HepG2 (cell line): Measurements from ENCODE around the gene SNU13. TPM values are rescaled to one million over a fixed set of nuclear protein-coding genes. Genes with fewer than 3 reads are reported as not detected.
A peak's percentile ranks its signal among the peaks of the same experiment; 100 is the strongest.

Source experiments
- ARNTL ChIP-seq: sonication (generic); formaldehyde crosslinking; IDR thresholded peaks from 2 replicates; pipeline ENCODE4 v1.4.0; 2020; ENCODE audit warnings: mild to moderate bottlenecking, missing genetic modification reagents
- CENPX ChIP-seq: sonication (generic); formaldehyde crosslinking; IDR thresholded peaks from 2 replicates; pipeline ENCODE4 v1.9.0; 2021; ENCODE audit warnings: mild to moderate bottlenecking, missing genetic modification reagents, moderate library complexity
- ELF1 ChIP-seq: sonication (generic); formaldehyde crosslinking; IDR thresholded peaks from 2 replicates; pipeline ENCODE4 v1.4.0; 2020; ENCODE audit warnings: missing genetic modification reagents
- EZH2 ChIP-seq: conservative IDR thresholded peaks from 2 replicates; pipeline ENCODE4 v1.6.1; 2012; ENCODE audit warnings: mild to moderate bottlenecking, low read depth, low read length, moderate library complexity
- HOXA9 ChIP-seq: sonication (generic); formaldehyde crosslinking; IDR thresholded peaks from 2 replicates; pipeline ENCODE4 v1.8.1; 2022; ENCODE audit warnings: missing genetic modification reagents, mild to moderate bottlenecking, moderate library complexity, borderline replicate concordance
- MYC ChIP-seq: sonication (generic); formaldehyde crosslinking; IDR thresholded peaks from 2 replicates; pipeline ENCODE4 v1.9.0; 2021; ENCODE audit warnings: missing genetic modification reagents, borderline replicate concordance
- NCOA1 ChIP-seq: sonication (generic); formaldehyde crosslinking; IDR thresholded peaks from 2 replicates; pipeline ENCODE4 v1.9.0; 2021; ENCODE audit warnings: missing genetic modification reagents
- NCOA5 ChIP-seq: sonication (generic); formaldehyde crosslinking; IDR thresholded peaks from 2 replicates; pipeline ENCODE4 v1.4.0; 2020; ENCODE audit warnings: missing genetic modification reagents
- POLR2AphosphoS5 ChIP-seq: IDR thresholded peaks from 2 replicates; pipeline ENCODE4 v1.6.1; 2012; ENCODE audit warnings: low read depth, low read length
- REXO4 ChIP-seq: sonication (generic); formaldehyde crosslinking; IDR thresholded peaks from 2 replicates; pipeline ENCODE4 v1.8.0; 2022; ENCODE audit warnings: missing genetic modification reagents, mild to moderate bottlenecking, borderline replicate concordance
- STAG1 ChIP-seq: sonication (generic); formaldehyde crosslinking; IDR thresholded peaks from 2 replicates; pipeline ENCODE4 v1.4.0; 2020; ENCODE audit warnings: missing genetic modification reagents
- TBX2 ChIP-seq: sonication (generic); formaldehyde crosslinking; IDR thresholded peaks from 2 replicates; pipeline ENCODE4 v1.5.0; 2020; ENCODE audit warnings: missing genetic modification reagents, mild to moderate bottlenecking, borderline replicate concordance
- TCF7 ChIP-seq: sonication (generic); IDR thresholded peaks from 2 replicates; pipeline ENCODE4 v1.6.1; 2016; ENCODE audit warnings: antibody characterized with exemption, low read depth
- TOE1 ChIP-seq: sonication (generic); formaldehyde crosslinking; IDR thresholded peaks from 2 replicates; pipeline ENCODE4 v1.4.0; 2020; ENCODE audit warnings: mild to moderate bottlenecking, missing genetic modification reagents
- YEATS2 ChIP-seq: sonication (generic); formaldehyde crosslinking; IDR thresholded peaks from 2 replicates; pipeline ENCODE4 v1.4.0; 2020; ENCODE audit warnings: missing genetic modification reagents, borderline replicate concordance
- ZBTB38 ChIP-seq: sonication (generic); formaldehyde crosslinking; IDR thresholded peaks from 2 replicates; pipeline ENCODE4 v1.5.1; 2020; ENCODE audit warnings: mild to moderate bottlenecking, missing genetic modification reagents
- ZFX ChIP-seq: sonication (generic); formaldehyde crosslinking; IDR thresholded peaks from 2 replicates; pipeline ENCODE4 v1.4.0; 2020; ENCODE audit warnings: mild to moderate bottlenecking, low read depth, missing genetic modification reagents, moderate library complexity
- ZNF24 ChIP-seq: fragments of 450-650 bp; IDR thresholded peaks from 2 replicates; pipeline ENCODE4 v1.6.1; 2017; ENCODE audit warnings: antibody characterized with exemption, mild to moderate bottlenecking
- ZNF3 ChIP-seq: IDR thresholded peaks from 2 replicates; pipeline ENCODE4 v1.7.0; 2017; ENCODE audit warnings: inconsistent platforms
- ZNF546 ChIP-seq: sonication (generic); formaldehyde crosslinking; conservative IDR thresholded peaks from 2 replicates; pipeline ENCODE4 v1.8.1; 2023; ENCODE audit warnings: mild to moderate bottlenecking, missing genetic modification reagents
- ZNF563 ChIP-seq: sonication (generic); formaldehyde crosslinking; IDR thresholded peaks from 2 replicates; pipeline ENCODE4 v1.8.0; 2022; ENCODE audit warnings: mild to moderate bottlenecking, moderate library complexity, missing genetic modification reagents
- ZNF746 ChIP-seq: sonication (generic); formaldehyde crosslinking; IDR thresholded peaks from 2 replicates; pipeline ENCODE4 v1.8.0; 2022; ENCODE audit warnings: mild to moderate bottlenecking, missing genetic modification reagents
- ZNF768 ChIP-seq: sonication (generic); formaldehyde crosslinking; IDR thresholded peaks from 2 replicates; pipeline ENCODE4 v1.4.0; 2020; ENCODE audit warnings: missing genetic modification reagents
- ZSCAN9 ChIP-seq: IDR thresholded peaks from 2 replicates; pipeline ENCODE4 v1.6.1; 2016; ENCODE audit warnings: borderline replicate concordance
- polyA plus RNA-seq, 8 experiments: library from polyadenylated mRNA; depleted of rRNA in 3 of 8; stranded (reverse) in 7 of 8; unstranded in 1 of 8; fragments of >200 nt; fragmentation: Illumina TruSeq in 4 of 8; extraction: Trizol in 4 of 8; gene quantifications; 2 replicates each; pipeline versions ENCODE4 v1.2.1 to v1.2.3, GENCODE V29; 2011 to 2016; ENCODE audit warnings: low read depth in 4 of 8, missing spikeins in 1 of 8, mixed read lengths in 1 of 8; ENCODE audit not compliant: insufficient read depth in 1 of 8
- total RNA-seq, 5 experiments: library from RNA; depleted of rRNA; stranded (reverse); fragments of >200 nt; fragmentation: Illumina TruSeq; extraction: Trizol; gene quantifications; 2 replicates each; pipeline ENCODE4 v1.2.3, GENCODE V29; 2016; ENCODE audit warnings: low read depth in 1 of 5
- TF ChIP-seq, protein P1 (sequence below): sonication (generic); formaldehyde crosslinking; IDR thresholded peaks from 2 replicates; pipeline ENCODE4 v1.8.1; 2022; ENCODE audit warnings: low read depth, mild to moderate bottlenecking, missing genetic modification reagents
- TF ChIP-seq, protein P2 (sequence below): IDR thresholded peaks from 2 replicates; pipeline ENCODE4 v1.6.1; 2018; ENCODE audit warnings: missing genetic modification reagents
- TF ChIP-seq, protein P3 (sequence below): sonication (generic); formaldehyde crosslinking; IDR thresholded peaks from 2 replicates; pipeline ENCODE4 v1.5.1; 2020; ENCODE audit warnings: missing genetic modification reagents, mild to moderate bottlenecking, borderline replicate concordance
- TF ChIP-seq, protein P4 (sequence below): sonication (generic); formaldehyde crosslinking; IDR thresholded peaks from 2 replicates; pipeline ENCODE4 v1.8.1; 2023; ENCODE audit warnings: mild to moderate bottlenecking, moderate library complexity, missing genetic modification reagents

SNU13 gene
- total and polyA plus RNA-seq, 2 of the 13 experiments (the other 11 are each of a cell fraction or from before 2014, with no cell fraction given), result 203 to 287 TPM

DNA sequence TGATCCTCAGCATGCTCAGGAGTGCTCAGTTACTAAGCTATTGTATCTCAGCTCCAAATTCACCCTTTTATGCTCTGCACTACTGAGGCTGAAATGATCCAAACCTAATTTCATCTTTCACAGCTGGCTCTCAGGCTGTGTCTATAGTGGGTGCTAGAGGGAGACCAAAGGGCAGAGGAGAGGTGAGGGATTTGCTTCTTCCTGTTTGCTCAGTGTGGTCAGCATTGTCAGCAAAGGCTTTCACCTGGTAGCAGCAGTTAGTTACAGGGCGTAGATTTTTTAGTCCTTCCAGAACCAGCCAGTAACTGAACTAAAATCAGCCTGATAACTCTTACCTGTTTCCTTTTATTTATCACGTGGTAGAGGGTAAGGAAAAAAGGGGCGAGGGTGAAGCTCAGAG lies 34.3 kb downstream of the SNU13 start (continued):
- TF ChIP-seq ZNF563 (no peak), NCOA5 (CRISPR knock-in tag) (no peak), NCOA1 (CRISPR knock-in tag) (no peak), CENPX (no peak), ZFX (CRISPR knock-in tag) (no peak), HOXA9 (no peak), REXO4 (CRISPR knock-in tag) (no peak), ZNF768 (CRISPR knock-in tag) (no peak), TOE1 (CRISPR knock-in tag) (no peak), EZH2 (no peak), TCF7 (no peak), ZNF546 (CRISPR knock-in tag) (no peak), POLR2AphosphoS5 (no peak), ZNF24 (no peak), YEATS2 (CRISPR knock-in tag) (no peak), ZSCAN9 (CRISPR knock-in tag) (no peak), MYC (CRISPR knock-in tag) (no peak), ARNTL (CRISPR knock-in tag) (no peak), ELF1 (no peak; the same call in 1 of the 2 replicates), ZNF3 (CRISPR knock-in tag) (no peak), ZBTB38 (CRISPR knock-in tag) (no peak), STAG1 (CRISPR knock-in tag) (no peak), TBX2 (peak; percentile 34; the same call in 1 of the 2 replicates), ZNF746 (no peak)
- TF ChIP-seq, protein P1, sequence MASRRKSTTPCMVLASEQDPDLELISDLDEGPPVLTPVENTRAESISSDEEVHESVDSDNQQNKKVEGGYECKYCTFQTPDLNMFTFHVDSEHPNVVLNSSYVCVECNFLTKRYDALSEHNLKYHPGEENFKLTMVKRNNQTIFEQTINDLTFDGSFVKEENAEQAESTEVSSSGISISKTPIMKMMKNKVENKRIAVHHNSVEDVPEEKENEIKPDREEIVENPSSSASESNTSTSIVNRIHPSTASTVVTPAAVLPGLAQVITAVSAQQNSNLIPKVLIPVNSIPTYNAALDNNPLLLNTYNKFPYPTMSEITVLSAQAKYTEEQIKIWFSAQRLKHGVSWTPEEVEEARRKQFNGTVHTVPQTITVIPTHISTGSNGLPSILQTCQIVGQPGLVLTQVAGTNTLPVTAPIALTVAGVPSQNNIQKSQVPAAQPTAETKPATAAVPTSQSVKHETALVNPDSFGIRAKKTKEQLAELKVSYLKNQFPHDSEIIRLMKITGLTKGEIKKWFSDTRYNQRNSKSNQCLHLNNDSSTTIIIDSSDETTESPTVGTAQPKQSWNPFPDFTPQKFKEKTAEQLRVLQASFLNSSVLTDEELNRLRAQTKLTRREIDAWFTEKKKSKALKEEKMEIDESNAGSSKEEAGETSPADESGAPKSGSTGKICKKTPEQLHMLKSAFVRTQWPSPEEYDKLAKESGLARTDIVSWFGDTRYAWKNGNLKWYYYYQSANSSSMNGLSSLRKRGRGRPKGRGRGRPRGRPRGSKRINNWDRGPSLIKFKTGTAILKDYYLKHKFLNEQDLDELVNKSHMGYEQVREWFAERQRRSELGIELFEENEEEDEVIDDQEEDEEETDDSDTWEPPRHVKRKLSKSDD (CRISPR knock-in tag), result no peak
- TF ChIP-seq, protein P2, sequence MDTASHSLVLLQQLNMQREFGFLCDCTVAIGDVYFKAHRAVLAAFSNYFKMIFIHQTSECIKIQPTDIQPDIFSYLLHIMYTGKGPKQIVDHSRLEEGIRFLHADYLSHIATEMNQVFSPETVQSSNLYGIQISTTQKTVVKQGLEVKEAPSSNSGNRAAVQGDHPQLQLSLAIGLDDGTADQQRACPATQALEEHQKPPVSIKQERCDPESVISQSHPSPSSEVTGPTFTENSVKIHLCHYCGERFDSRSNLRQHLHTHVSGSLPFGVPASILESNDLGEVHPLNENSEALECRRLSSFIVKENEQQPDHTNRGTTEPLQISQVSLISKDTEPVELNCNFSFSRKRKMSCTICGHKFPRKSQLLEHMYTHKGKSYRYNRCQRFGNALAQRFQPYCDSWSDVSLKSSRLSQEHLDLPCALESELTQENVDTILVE (CRISPR knock-in tag), result no peak
- TF ChIP-seq, protein P3, sequence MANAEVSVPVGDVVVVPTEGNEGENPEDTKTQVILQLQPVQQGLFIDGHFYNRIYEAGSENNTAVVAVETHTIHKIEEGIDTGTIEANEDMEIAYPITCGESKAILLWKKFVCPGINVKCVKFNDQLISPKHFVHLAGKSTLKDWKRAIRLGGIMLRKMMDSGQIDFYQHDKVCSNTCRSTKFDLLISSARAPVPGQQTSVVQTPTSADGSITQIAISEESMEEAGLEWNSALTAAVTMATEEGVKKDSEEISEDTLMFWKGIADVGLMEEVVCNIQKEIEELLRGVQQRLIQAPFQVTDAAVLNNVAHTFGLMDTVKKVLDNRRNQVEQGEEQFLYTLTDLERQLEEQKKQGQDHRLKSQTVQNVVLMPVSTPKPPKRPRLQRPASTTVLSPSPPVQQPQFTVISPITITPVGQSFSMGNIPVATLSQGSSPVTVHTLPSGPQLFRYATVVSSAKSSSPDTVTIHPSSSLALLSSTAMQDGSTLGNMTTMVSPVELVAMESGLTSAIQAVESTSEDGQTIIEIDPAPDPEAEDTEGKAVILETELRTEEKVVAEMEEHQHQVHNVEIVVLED (CRISPR knock-in tag), result no peak
- TF ChIP-seq, protein P4, sequence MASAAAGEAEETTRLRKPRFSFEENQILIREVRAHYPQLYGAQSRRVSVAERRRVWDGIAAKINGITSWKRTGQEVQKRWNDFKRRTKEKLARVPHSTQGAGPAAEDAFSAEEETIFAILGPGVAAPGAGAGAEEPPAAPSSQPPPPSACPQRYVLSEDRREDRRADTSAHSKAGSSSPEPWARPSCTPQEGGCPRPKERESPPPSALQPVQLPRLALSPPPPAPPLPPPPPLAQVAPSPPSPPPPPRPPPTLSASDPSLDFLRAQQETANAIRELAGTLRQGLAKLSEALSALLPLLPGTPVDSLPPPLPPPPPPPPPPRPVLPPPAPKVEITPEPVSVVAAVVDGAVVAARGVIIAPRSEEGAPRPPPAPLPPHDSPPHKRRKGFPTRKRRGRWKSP (CRISPR knock-in tag), result no peak
